ENCODE results near the gene WDR48. TPM values are rescaled to one million over a fixed set of nuclear protein-coding genes. Genes with fewer than 3 reads are reported as not detected.

WDR48 gene
- total RNA-seq, 3 donors from 2014 or later (not counting 1 experiment from before 2014, with no cell fraction given): 89.1 to 101 (median 91.5) TPM

- ATAC-seq: no peak
- TF ChIP-seq CTCF (IDR thresholded peaks at IDR 0.05): no peak
Observed at GRCh38 chr3:39029556-39029955, 22.3 kb upstream of the WDR48 start.

GRCh38 chr3:39038165-39038564 lies 13.7 kb upstream of the WDR48 start:
- Histone ChIP-seq H3K4me3 (ENCODE audit: low read length) (no peak overlapping the region), H3K4me1 (ENCODE audit: control insufficient read depth, insufficient read depth, low read length) (no peaks in the 10 kb centered on the region), H3K27ac (ENCODE audit: low read length) (no peak overlapping the region), H3K9me3 (ENCODE audit: control insufficient read depth, insufficient read depth, low read length) (peaks cover 4% of the 10 kb centered on the region), H3K27me3 (ENCODE audit: control insufficient read depth, insufficient read depth, low read length) (no peaks in the 10 kb centered on the region), H3K36me3 (ENCODE audit: control insufficient read depth, insufficient read depth, low read length) (no peaks in the 10 kb centered on the region)
- Mint-ChIP-seq H3K9me3 (peaks cover 5 to 6% of the 10 kb centered on the region in 2 donors), H3K27ac (no peak overlapping the region), H3K27me3 (ENCODE audit: low read depth in 2 of 2) (peaks cover 32 to 61% of the 10 kb centered on the region in 2 donors), H3K4me3 (no peak overlapping the region), H3K36me3 (peaks cover 14% of the 10 kb centered on the region), H3K4me1 (no peaks in the 10 kb centered on the region)
- no peak for DNase-seq
- ATAC-seq: no peak
- no peak for TF ChIP-seq CTCF (IDR thresholded peaks at IDR 0.05)
- intact Hi-C loops (cut with micrococcal nuclease): no loop called here

More at GRCh38 chr3:39029556-39029955, 22.3 kb upstream of the WDR48 start:
- Histone ChIP-seq H3K27ac (ENCODE audit: low read length) (no peak overlapping the region), H3K36me3 (ENCODE audit: control insufficient read depth, insufficient read depth, low read length) (no peaks in the 10 kb centered on the region), H3K4me3 (ENCODE audit: low read length) (no peak overlapping the region), H3K27me3 (ENCODE audit: control insufficient read depth, insufficient read depth, low read length) (no peaks in the 10 kb centered on the region), H3K4me1 (ENCODE audit: control insufficient read depth, insufficient read depth, low read length) (no peaks in the 10 kb centered on the region), H3K9me3 (ENCODE audit: control insufficient read depth, insufficient read depth, low read length) (no peaks in the 10 kb centered on the region)
- Mint-ChIP-seq H3K4me3 (no peak overlapping the region), H3K36me3 (no peaks in the 10 kb centered on the region), H3K27ac (no peak overlapping the region), H3K9me3 (no peaks in the 10 kb centered on the region), H3K27me3 (ENCODE audit: low read depth in 2 of 2) (peaks cover 11 to 47% of the 10 kb centered on the region in 2 donors), H3K4me1 (no peaks in the 10 kb centered on the region)
- no peak for DNase-seq
- intact Hi-C loops (cut with micrococcal nuclease): loop anchor here (10.0 kb wide), 1 partner anchor 515 kb away; no protein-coding TSS in a partner anchor
- 83% methylated on average over 1 of the region's 1 CpG for WGBS (ENCODE audit: insufficient coverage)

GRCh38 chr3:39050029-39050428 lies 1.8 kb upstream of the WDR48 start:
- H3K4me3 Mint-ChIP-seq: no peak overlapping the region
- no peak for TF ChIP-seq CTCF (IDR thresholded peaks at IDR 0.05)
- ATAC-seq (no peak), DNase-seq (peak in 1 of 2 donors; percentile 14)
- Histone ChIP-seq H3K27ac (ENCODE audit: low read length) (no peak overlapping the region), H3K27me3 (ENCODE audit: control insufficient read depth, insufficient read depth, low read length) (no peaks in the 10 kb centered on the region), H3K4me3 (ENCODE audit: low read length) (no peak overlapping the region), H3K4me1 (ENCODE audit: control insufficient read depth, insufficient read depth, low read length) (peaks cover 15% of the 10 kb centered on the region), H3K36me3 (ENCODE audit: control insufficient read depth, insufficient read depth, low read length) (no peaks in the 10 kb centered on the region), H3K9me3 (ENCODE audit: control insufficient read depth, insufficient read depth, low read length) (no peaks in the 10 kb centered on the region)
- no peaks in the 10 kb centered on the region for H3K36me3 Mint-ChIP-seq
- peak overlapping the region in 1 of 2 donors; percentile 39 for H3K27ac Mint-ChIP-seq
- peaks cover 10 to 26% of the 10 kb centered on the region in 2 donors for H3K4me1 Mint-ChIP-seq
- peaks cover 0 to 5% of the 10 kb centered on the region in 2 donors for H3K27me3 Mint-ChIP-seq (ENCODE audit: low read depth in 2 of 2)
- intact Hi-C loops (cut with micrococcal nuclease): loop anchor here (5.0 kb wide), 2 partner anchors 332 to 357 kb away; partner anchors contain the start of genes RPSA and SLC25A38
- H3K9me3 Mint-ChIP-seq: no peaks in the 10 kb centered on the region

GRCh38 chr3:39052583-39052982 lies 767 bp downstream of the WDR48 start:
- no peaks in the 10 kb centered on the region for H3K36me3 ChIP-seq (ENCODE audit: control insufficient read depth, insufficient read depth, low read length)
- peak overlapping the region; percentile 93 for H3K27ac ChIP-seq (ENCODE audit: low read length)
- H3K4me1 ChIP-seq (ENCODE audit: control insufficient read depth, insufficient read depth, low read length): peaks cover 15% of the 10 kb centered on the region
- Mint-ChIP-seq H3K9me3 (no peaks in the 10 kb centered on the region), H3K27me3 (ENCODE audit: low read depth in 2 of 2) (no peaks in the 10 kb centered on the region), H3K4me3 (peak overlapping the region; percentile 97), H3K4me1 (peaks cover 26 to 42% of the 10 kb centered on the region in 2 donors), H3K36me3 (no peaks in the 10 kb centered on the region), H3K27ac (peak overlapping the region; percentile 98 to 99)
- no peak for TF ChIP-seq CTCF (IDR thresholded peaks at IDR 0.05)
- 5% methylated on average over 7 of the region's 11 CpGs for WGBS (ENCODE audit: insufficient coverage)
- ATAC-seq (no peak), DNase-seq (no peak)
- H3K4me3 ChIP-seq (ENCODE audit: low read length): peak overlapping the region; percentile 91
- intact Hi-C loops (cut with micrococcal nuclease): loop anchor here (5.0 kb wide), 2 partner anchors 330 to 355 kb away; partner anchors contain the start of genes RPSA and SLC25A38
- no peaks in the 10 kb centered on the region for H3K27me3 ChIP-seq (ENCODE audit: control insufficient read depth, insufficient read depth, low read length)
- no peaks in the 10 kb centered on the region for H3K9me3 ChIP-seq (ENCODE audit: control insufficient read depth, insufficient read depth, low read length)
